HG03196 (cell line): ENCODE measurements around the gene ADPRH.
A peak's percentile ranks its signal among the peaks of the same experiment; 100 is the strongest.

Source experiments
- ATAC-seq: cut with Tn5 transposase; IDR thresholded peaks from one replicate; pipeline ENCODE4 v1.9.1; 2021; ENCODE audit not compliant: unreplicated experiment

ADPRH gene

DNA sequence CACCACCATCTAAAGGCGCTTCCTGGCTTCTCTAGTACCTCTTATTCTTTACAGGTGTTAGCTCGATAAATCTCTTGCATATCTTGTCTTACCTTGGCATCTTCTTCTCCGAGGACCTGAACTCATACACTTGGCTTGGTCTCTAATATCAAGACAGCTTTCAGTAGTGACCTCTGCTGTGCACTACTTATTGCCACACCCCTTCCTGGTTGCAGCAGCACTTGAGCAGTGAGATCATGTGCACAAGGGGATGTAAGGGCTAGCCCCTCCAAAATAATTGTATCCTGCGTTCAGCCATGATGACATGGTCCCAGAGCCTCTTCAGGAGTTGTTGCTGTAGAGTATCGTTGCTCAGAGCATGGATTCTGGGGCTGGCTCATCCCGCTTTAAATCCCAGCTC, 17.1 kb downstream of the ADPRH start:
- ATAC-seq, result no peak

DNA sequence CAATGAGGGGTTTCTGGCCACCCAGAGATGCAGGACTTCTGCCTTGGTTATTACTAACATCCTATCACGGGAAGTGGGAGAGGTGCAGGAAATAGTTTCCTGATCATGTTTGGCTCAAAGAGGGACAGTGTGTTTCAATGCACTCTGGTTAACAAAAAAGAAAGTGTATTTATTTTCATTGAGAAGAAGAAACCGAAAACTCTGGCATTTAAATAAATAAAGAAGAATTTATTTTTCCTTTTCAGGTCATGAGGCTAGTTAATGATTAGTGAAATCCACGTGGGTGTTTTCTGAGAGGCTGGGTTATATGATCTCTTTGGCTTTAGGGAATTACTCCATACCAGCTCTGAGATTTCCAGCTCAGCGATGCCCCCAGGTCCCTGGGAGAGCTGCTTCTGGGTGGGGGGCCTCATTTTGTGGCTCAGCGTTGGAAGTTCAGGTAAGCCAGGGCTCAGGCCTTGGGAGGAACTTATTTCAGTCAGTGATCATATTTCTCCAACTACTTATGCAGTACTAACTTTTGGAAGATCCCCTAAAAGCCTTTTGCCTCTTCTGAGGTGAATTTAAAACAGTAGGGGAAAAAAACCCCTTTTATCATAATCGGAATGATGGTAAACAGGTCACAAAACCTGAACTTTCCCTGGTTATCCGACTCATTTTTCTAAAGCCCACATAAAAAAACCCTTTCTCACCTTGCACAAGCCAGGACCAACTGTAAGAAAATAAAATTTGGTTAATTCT, 18.4 kb downstream of the ADPRH start, which contains the start of gene PLA1A:
Gene PLA1A, plus strand, starts transcription at position 338 of the 741 bp plus-strand sequence. Its CDS starts 29 bp downstream, at position 367.
- ATAC-seq, result no peak

- peak; percentile 48 for ATAC-seq
These were observed 19.3 kb downstream of the ADPRH start for GRCh38 chr3:119598410-119599098.

DNA sequence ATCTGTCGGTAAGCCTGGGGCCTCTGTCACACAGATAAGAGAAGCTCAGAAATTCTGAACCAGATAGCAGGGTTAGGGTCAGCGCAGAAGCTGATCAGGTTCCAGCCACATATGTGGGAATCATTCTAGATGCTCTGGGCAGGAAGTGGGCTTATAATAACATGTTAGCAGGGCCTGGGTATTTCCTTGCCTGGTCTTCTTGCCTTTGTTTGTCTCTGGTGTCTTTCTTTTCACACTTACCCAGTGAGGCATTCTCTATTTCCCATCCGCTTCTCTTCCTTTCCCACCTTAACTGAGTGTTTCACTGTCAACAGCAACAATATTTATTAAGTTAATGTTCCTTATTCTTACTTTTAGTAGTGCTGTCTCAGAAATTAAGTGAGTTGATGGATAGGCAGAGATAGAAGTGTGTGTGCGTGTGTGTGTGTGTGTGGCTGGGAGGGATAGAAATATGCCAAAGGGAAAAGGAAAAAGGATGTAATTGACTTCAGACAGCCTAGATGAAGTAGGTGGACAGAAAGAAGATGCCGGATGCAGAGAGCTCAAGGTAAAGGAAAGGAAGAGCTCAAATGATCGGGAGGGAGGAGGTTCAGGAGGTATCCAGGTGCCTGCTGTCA, 20.4 kb downstream of the ADPRH start:
- no peak for ATAC-seq

- peak; percentile 61 for ATAC-seq
These were observed 21.4 kb downstream of the ADPRH start for GRCh38 chr3:119600732-119601131.

DNA sequence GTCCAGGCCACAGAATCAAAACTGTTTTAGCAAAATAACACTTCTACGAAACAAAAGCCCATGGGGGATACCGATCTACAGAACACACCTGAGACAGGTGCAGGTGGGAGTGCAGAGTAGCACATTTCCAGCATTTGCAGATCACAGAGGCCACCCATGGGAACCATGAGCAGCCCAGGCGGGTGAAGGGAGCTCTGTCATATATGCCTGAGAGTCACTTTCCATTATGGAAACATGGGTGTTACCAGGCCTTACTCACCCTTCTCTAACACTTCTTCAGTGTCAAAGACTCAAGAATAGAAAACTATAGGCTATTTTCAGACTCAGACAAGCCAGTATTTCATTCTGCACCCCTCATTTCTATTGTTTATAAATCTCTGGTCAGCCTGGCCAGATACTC, 21.9 kb downstream of the ADPRH start:
- ATAC-seq, result no peak

GRCh38 chr3:119602676-119603075, 23.4 kb downstream of the ADPRH start:
- ATAC-seq, result no peak

GRCh38 chr3:119604878-119605277, 25.6 kb downstream of the ADPRH start:
- no peak for ATAC-seq

DNA sequence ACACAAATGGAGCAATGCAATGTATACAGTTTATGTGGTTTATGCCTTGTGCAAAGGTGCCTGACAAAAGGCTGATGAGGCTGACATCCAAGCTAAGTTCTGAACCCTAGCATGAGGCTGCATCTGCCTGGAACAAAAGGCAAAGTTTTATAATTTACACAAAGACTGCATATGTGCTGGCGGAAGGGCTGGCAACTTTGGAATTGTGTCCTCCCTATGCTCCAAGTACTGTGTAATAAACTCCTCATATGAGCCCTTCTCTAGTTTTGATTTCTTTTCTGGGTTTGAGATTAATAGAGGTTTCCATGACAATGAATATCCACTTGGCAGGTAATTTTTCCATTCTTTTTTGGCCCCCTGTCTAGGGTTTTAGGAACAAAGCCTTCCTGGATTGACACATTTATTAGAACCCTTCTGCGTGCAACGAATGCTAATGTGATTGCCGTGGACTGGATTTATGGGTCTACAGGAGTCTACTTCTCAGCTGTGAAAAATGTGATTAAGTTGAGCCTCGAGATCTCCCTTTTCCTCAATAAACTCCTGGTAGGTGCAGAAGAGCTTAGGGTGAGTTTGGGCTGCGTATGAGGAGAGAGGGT, 29.2 kb downstream of the ADPRH start:
- ATAC-seq, result no peak

- no peak for ATAC-seq
These were observed 30.0 kb downstream of the ADPRH start for GRCh38 chr3:119609301-119609700.

- ATAC-seq, result no peak
These were observed 32.4 kb downstream of the ADPRH start for GRCh38 chr3:119611664-119612063.

DNA sequence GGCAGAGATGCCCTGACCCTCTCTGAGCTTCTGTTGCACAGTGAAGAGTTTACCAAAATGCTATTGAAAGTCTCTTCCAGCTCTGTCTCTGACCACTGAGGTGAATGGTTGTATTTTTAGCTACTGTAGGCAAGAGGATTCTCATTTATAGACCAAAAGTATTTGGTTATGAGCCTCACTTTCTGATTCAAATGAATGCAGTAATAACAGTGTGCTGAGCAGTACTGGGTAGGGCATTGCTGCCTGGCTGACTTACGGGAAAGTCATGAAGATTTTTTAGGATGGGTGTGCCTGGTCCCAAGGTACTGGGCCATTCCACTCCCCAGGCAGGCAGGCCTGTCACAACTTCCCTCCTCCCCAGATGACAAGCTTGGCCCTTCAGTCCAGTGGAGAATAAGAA, 33.9 kb downstream of the ADPRH start:
- ATAC-seq, result no peak

DNA sequence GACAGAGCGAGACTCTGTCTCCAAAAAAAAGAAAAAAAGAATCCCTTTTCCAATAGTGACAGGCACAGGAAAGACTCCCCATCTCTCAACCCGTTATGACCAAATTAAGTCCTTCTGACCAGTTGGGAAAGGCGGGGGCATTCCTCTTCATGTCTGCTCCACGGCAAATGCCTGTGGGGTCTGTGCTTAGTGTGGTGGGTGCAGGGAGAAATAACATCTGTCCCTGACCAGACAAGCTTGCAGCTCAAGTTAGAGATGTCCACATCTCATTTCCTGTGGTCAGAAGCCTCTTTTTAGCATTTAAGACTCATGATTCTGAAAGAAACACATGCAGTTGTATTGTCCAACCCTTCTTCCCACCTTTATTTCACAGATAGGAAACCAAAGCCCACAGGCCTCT, 34.6 kb downstream of the ADPRH start:
- ATAC-seq, result no peak

- ATAC-seq, result no peak
These were observed 36.8 kb downstream of the ADPRH start for GRCh38 chr3:119616056-119616455.

- no peak for ATAC-seq
These were observed 39.8 kb downstream of the ADPRH start for GRCh38 chr3:119619094-119619493.

- no peak for ATAC-seq
These were observed 41.6 kb downstream of the ADPRH start for GRCh38 chr3:119620899-119621298.

GRCh38 chr3:119624002-119624720, 44.9 kb downstream of the ADPRH start:
- ATAC-seq, result no peak

DNA sequence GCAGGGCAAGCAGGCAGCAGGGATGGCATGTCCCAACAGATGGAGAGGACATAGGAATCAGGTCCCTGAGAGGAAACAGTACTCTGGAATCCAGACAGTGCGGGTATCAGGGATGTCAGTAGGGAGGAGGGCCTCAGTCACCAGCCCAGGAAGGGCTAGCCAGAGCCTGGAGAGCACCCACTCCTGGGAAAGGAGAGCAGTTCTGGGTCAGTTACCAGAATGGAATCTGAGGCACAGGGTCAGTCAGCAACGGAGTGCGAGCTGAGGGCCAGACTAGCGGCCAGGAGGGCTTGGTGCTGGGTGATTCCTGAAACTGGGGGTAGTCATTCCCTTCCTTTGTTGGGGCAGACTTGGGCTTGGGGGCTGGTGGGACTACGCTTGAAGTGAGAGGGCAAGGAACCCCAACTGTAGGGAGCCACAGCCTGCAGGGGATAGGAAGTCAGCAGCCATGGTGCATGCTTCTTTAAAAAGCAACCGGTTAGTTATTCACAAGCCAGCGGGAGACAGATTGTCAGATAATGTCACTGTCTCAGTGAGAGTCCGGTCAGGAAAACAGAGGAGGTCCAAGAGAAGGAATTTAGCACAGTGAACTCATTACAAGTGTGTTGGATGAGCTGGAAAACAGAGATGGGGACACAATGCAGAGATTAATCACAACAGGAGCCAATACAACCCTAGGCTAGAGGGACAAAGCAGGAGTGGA, 46.3 kb downstream of the ADPRH start:
- no peak for ATAC-seq

DNA sequence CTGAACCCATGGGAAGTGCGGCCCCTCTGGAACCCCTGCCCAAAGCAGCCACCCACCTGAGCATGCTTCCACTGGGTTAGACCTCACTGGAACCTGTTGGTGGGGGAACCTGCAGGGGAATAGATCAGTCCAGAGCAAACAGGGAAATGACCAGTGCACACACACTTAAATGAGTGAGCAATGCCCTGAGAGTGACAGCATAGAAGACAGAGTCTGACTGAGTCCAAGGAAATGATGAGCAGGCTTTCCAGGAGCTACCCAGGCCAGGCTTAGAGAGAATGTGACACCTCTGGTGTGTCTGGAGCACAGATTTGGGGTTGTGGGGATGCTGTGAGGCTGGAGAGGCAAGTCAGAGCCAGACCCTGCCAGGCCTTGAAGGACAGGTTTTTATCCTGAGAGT, 46.9 kb downstream of the ADPRH start:
- no peak for ATAC-seq

DNA sequence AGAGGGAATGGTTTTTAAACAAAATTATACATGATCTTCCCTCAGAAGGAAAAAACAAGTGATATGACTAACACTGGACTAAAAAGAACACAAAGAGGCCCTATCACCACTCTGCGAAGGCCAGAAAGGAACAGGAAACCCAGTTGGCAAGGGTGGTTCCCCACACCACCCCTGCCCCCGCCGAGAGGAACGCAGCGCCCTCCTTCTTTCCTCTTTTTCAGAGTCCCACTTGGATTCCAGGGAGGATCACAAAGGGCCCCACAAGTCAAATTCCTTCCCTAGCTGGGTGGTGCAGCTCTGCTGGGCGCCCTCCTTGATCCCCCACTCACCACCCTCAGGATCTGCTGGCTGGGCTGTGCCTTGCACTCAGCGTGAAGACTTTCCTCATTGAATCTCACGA, 48.2 kb downstream of the ADPRH start:
- ATAC-seq, result no peak
